Astrocyte (in vitro differentiated cells and primary cell): ENCODE measurements around the gene MPO. TPM values are rescaled to one million over a fixed set of nuclear protein-coding genes. Genes with fewer than 3 reads are reported as not detected.

ENCODE experiments used
- DNase-seq: peaks from one replicate; pipeline ENCODE4 v3.0.0-alpha.2; 2010; ENCODE audit warnings: low read depth
- FAIRE-seq: peaks from 2 replicates; lab custom pipeline; 2011; peaks lifted over from hg19 to GRCh38; lab: Jason Lieb, UNC
- H2AFZ ChIP-seq: 2 replicates; pipeline ENCODE4 v1.6.0; 2012; ENCODE audit warnings: low read depth, low read length, inconsistent platforms
- H3K27ac ChIP-seq: 2 replicates; pipeline ENCODE4 v1.5.1; 2011; ENCODE audit warnings: low read depth, low read length, inconsistent platforms
- H3K27me3 ChIP-seq: 2 replicates; pipeline ENCODE4 v1.6.0; 2011; ENCODE audit warnings: low read length, inconsistent platforms; ENCODE audit not compliant: insufficient read depth
- H3K36me3 ChIP-seq: 2 replicates; pipeline ENCODE4 v1.5.1; 2011; ENCODE audit warnings: low read length, inconsistent platforms; ENCODE audit not compliant: insufficient read depth
- H3K4me1 ChIP-seq: 2 replicates; pipeline ENCODE4 v1.5.1; 2011; ENCODE audit warnings: low read length, inconsistent platforms; ENCODE audit not compliant: insufficient read depth
- H3K4me2 ChIP-seq: 2 replicates; pipeline ENCODE4 v1.6.0; 2012; ENCODE audit warnings: low read length, inconsistent platforms
- H3K4me3 ChIP-seq: 2 replicates; pipeline ENCODE4 v1.5.1; 2011; ENCODE audit warnings: low read depth, mild to moderate bottlenecking, low read length, inconsistent platforms; ENCODE audit not compliant: insufficient read depth
- H3K79me2 ChIP-seq: 2 replicates; pipeline ENCODE4 v1.6.0; 2012; ENCODE audit warnings: mild to moderate bottlenecking, low read length, inconsistent platforms; ENCODE audit not compliant: insufficient read depth
- H3K9ac ChIP-seq: 2 replicates; pipeline ENCODE4 v1.6.0; 2012; ENCODE audit warnings: mild to moderate bottlenecking, low read length, inconsistent platforms
- H3K9me3 ChIP-seq: 2 replicates; pipeline ENCODE4 v1.5.1; 2012; ENCODE audit warnings: low read depth, mild to moderate bottlenecking, low read length, inconsistent platforms; ENCODE audit not compliant: insufficient read depth
- H4K20me1 ChIP-seq: 2 replicates; pipeline ENCODE4 v1.6.0; 2012; ENCODE audit warnings: low read length, inconsistent platforms; ENCODE audit not compliant: insufficient read depth
- H3K27ac Mint-ChIP-seq: one replicate; pipeline ENCODE4 v1.8.0; 2021; ENCODE audit warnings: mild to moderate bottlenecking, mixed read lengths; ENCODE audit not compliant: unreplicated experiment
- H3K27me3 Mint-ChIP-seq: one replicate; pipeline ENCODE4 v1.8.0; 2021; ENCODE audit warnings: low read depth, mixed read lengths; ENCODE audit not compliant: unreplicated experiment
- H3K36me3 Mint-ChIP-seq: one replicate; pipeline ENCODE4 v1.8.0; 2021; ENCODE audit warnings: low read depth, mixed read lengths; ENCODE audit not compliant: unreplicated experiment
- H3K4me1 Mint-ChIP-seq: one replicate; pipeline ENCODE4 v1.8.0; 2021; ENCODE audit warnings: low read depth, mixed read lengths; ENCODE audit not compliant: unreplicated experiment
- H3K4me3 Mint-ChIP-seq: one replicate; pipeline ENCODE4 v1.8.0; 2021; ENCODE audit warnings: mild to moderate bottlenecking, moderate library complexity, mixed read lengths; ENCODE audit not compliant: unreplicated experiment
- H3K9me3 Mint-ChIP-seq: one replicate; pipeline ENCODE4 v1.8.0; 2021; ENCODE audit warnings: mild to moderate bottlenecking, mixed read lengths; ENCODE audit not compliant: unreplicated experiment
- CTCF ChIP-seq: IDR thresholded peaks from 2 replicates; pipeline ENCODE4 v1.5.1; 2011; ENCODE audit warnings: low read depth, mild to moderate bottlenecking, inconsistent platforms, low read length, moderate library complexity; ENCODE audit not compliant: insufficient read depth
- EZH2 ChIP-seq: IDR thresholded peaks from 2 replicates; pipeline ENCODE4 v1.6.1; 2012; ENCODE audit warnings: mild to moderate bottlenecking, low read length, inconsistent platforms; ENCODE audit not compliant: insufficient read depth
- total RNA-seq: library from RNA; stranded (reverse); gene quantifications from 2 replicates; pipeline ENCODE4 v1.2.1, GENCODE V29; 2021

MPO gene
- total RNA-seq, 1 donor from 2014 or later, result not detected

- no peaks in the 10 kb centered on the region for H3K4me1 ChIP-seq
- H3K36me3 ChIP-seq, result no peaks in the 10 kb centered on the region
- peaks cover under 1% of the 10 kb centered on the region for H3K36me3 Mint-ChIP-seq
- no peaks in the 10 kb centered on the region for H3K9me3 ChIP-seq
- H3K4me2 ChIP-seq, result no peak overlapping the region
- no peaks in the 10 kb centered on the region for H3K79me2 ChIP-seq
- H3K4me3 Mint-ChIP-seq, result no peak overlapping the region
- H3K4me3 ChIP-seq, result no peak overlapping the region
- H3K27ac Mint-ChIP-seq, result no peak overlapping the region
- H3K27ac ChIP-seq, result no peak overlapping the region
- H4K20me1 ChIP-seq, result no peaks in the 10 kb centered on the region
- no peak overlapping the region for H2AFZ ChIP-seq
- peaks cover 2% of the 10 kb centered on the region for H3K9me3 Mint-ChIP-seq
- no peak for DNase-seq
- no peaks in the 10 kb centered on the region for H3K27me3 ChIP-seq
- H3K4me1 Mint-ChIP-seq, result no peaks in the 10 kb centered on the region
- peaks cover 25% of the 10 kb centered on the region for H3K27me3 Mint-ChIP-seq
- H3K9ac ChIP-seq, result no peak overlapping the region
- TF ChIP-seq CTCF (no peak), EZH2 (no peak)
- FAIRE-seq, result no peak
Observed at GRCh38 chr17:58316260-58316960, 35.7 kb upstream of the MPO start.

GRCh38 chr17:58315750-58316149 is 35.0 kb upstream of the MPO start:
- Histone ChIP-seq H3K36me3 (no peaks in the 10 kb centered on the region), H3K27me3 (no peaks in the 10 kb centered on the region), H3K27ac (no peak overlapping the region), H2AFZ (no peak overlapping the region), H3K9ac (no peak overlapping the region), H3K9me3 (no peaks in the 10 kb centered on the region), H3K4me3 (no peak overlapping the region), H3K4me1 (no peaks in the 10 kb centered on the region), H3K4me2 (no peak overlapping the region), H3K79me2 (no peaks in the 10 kb centered on the region), H4K20me1 (no peaks in the 10 kb centered on the region)
- Mint-ChIP-seq H3K36me3 (no peaks in the 10 kb centered on the region), H3K27me3 (peaks cover 19% of the 10 kb centered on the region), H3K4me1 (no peaks in the 10 kb centered on the region), H3K4me3 (no peak overlapping the region), H3K27ac (no peak overlapping the region), H3K9me3 (peaks cover 2% of the 10 kb centered on the region)
- no peak for FAIRE-seq
- TF ChIP-seq EZH2, result no peak
- TF ChIP-seq CTCF, result no peak
- no peak for DNase-seq

GRCh38 chr17:58315281-58315711 is 34.6 kb upstream of the MPO start:
- no peak overlapping the region for H3K9ac ChIP-seq
- H3K36me3 ChIP-seq, result no peaks in the 10 kb centered on the region
- H3K9me3 ChIP-seq, result no peaks in the 10 kb centered on the region
- H3K27me3 ChIP-seq, result no peaks in the 10 kb centered on the region
- TF ChIP-seq CTCF (no peak), EZH2 (no peak)
- no peak overlapping the region for H3K4me3 ChIP-seq
- peaks cover 19% of the 10 kb centered on the region for H3K27me3 Mint-ChIP-seq
- H3K4me1 ChIP-seq, result no peaks in the 10 kb centered on the region
- H3K4me1 Mint-ChIP-seq, result no peaks in the 10 kb centered on the region
- DNase-seq (no peak), FAIRE-seq (no peak)
- no peak overlapping the region for H3K4me2 ChIP-seq
- H3K27ac ChIP-seq, result no peak overlapping the region
- H2AFZ ChIP-seq, result no peak overlapping the region
- no peaks in the 10 kb centered on the region for H3K36me3 Mint-ChIP-seq
- no peaks in the 10 kb centered on the region for H3K79me2 ChIP-seq
- no peaks in the 10 kb centered on the region for H4K20me1 ChIP-seq
- peaks cover 2% of the 10 kb centered on the region for H3K9me3 Mint-ChIP-seq
- H3K4me3 Mint-ChIP-seq, result no peak overlapping the region
- H3K27ac Mint-ChIP-seq, result no peak overlapping the region
